Activated B cell treated with CpG ODN at 0.5 μM for 24 hours (primary cell): ENCODE data around the gene KIF1C. TPM values are rescaled to one million over a fixed set of nuclear protein-coding genes. Genes with fewer than 3 reads are reported as not detected.

ENCODE experiments used
- ATAC-seq: fragments of 200-7000 bp; cut with Tn5 transposase; one replicate; pipeline ENCODE4 v1.10.0; 2021; ENCODE audit warnings: low read depth, mild to moderate bottlenecking, moderate library complexity
- CTCF ChIA-PET: fragments of 350-600 bp; sonication (Branson Sonifier 250); formaldehyde crosslinking; loops from one replicate; lab custom pipeline; 2021; ENCODE audit warnings: antibody characterized with exemption; lab: Charles Lee
- POLR2A ChIA-PET: fragments of 350-600 bp; sonication (Branson Sonifier 250); formaldehyde crosslinking; loops from one replicate; lab custom pipeline; 2021; ENCODE audit warnings: antibody characterized with exemption; lab: Charles Lee
- DNase-seq: peaks from one replicate; pipeline ENCODE4 v3.0.0; 2022
- H3K27ac Mint-ChIP-seq: one replicate; pipeline ENCODE4 v1.8.0; 2020; ENCODE audit warnings: mixed read lengths
- H3K27me3 Mint-ChIP-seq: one replicate; pipeline ENCODE4 v1.8.0; 2021; ENCODE audit warnings: mixed read lengths
- H3K36me3 Mint-ChIP-seq: one replicate; pipeline ENCODE4 v1.8.0; 2021; ENCODE audit warnings: low read depth, mixed read lengths
- H3K4me1 Mint-ChIP-seq: one replicate; pipeline ENCODE4 v1.8.0; 2021; ENCODE audit warnings: mixed read lengths
- H3K4me3 Mint-ChIP-seq: one replicate; pipeline ENCODE4 v1.8.0; 2020; ENCODE audit warnings: mild to moderate bottlenecking, mixed read lengths
- H3K9me3 Mint-ChIP-seq: one replicate; pipeline ENCODE4 v1.8.0; 2020; ENCODE audit warnings: mixed read lengths
- intact Hi-C: fragments of 100-400 bp; cut with micrococcal nuclease; formaldehyde crosslinking; loops from one replicate; pipeline ENCODE4 v1.15.1; 2024
- total RNA-seq: library from RNA; stranded (reverse); gene quantifications from 2 replicates; pipeline ENCODE4 v1.2.3, GENCODE V29; 2022
- TF ChIP-seq, protein P1 (sequence below): fragments of 200-600 bp; IDR thresholded peaks from one replicate; pipeline ENCODE4 v1.8.0; 2022; ENCODE audit warnings: antibody characterized with exemption, mild to moderate bottlenecking

Gene KIF1C
- total RNA-seq, 1 donor from 2014 or later = 62.6 TPM

DNA sequence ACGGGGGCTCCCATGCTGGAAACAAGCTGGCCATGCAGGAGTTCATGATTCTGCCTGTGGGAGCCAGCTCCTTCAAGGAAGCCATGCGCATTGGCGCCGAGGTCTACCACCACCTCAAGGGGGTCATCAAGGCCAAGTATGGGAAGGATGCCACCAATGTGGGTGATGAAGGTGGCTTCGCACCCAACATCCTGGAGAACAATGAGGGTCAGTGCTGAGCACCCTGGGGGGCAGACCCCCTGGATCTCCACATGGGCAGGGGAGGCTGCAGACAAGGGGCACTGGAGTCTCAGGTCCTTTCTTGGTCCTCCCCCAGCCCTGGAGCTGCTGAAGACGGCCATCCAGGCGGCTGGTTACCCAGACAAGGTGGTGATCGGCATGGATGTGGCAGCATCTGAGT lies 42.7 kb upstream of the KIF1C start:
- Mint-ChIP-seq H3K4me3 (no peak overlapping the region), H3K36me3 (peaks cover 22% of the 10 kb centered on the region), H3K9me3 (no peaks in the 10 kb centered on the region), H3K27me3 (no peaks in the 10 kb centered on the region), H3K27ac (no peak overlapping the region), H3K4me1 (peaks cover 12% of the 10 kb centered on the region)
- intact Hi-C loops = no loop called here
- DNase-seq (no peak), ATAC-seq (no peak)
- TF ChIP-seq, protein P1, sequence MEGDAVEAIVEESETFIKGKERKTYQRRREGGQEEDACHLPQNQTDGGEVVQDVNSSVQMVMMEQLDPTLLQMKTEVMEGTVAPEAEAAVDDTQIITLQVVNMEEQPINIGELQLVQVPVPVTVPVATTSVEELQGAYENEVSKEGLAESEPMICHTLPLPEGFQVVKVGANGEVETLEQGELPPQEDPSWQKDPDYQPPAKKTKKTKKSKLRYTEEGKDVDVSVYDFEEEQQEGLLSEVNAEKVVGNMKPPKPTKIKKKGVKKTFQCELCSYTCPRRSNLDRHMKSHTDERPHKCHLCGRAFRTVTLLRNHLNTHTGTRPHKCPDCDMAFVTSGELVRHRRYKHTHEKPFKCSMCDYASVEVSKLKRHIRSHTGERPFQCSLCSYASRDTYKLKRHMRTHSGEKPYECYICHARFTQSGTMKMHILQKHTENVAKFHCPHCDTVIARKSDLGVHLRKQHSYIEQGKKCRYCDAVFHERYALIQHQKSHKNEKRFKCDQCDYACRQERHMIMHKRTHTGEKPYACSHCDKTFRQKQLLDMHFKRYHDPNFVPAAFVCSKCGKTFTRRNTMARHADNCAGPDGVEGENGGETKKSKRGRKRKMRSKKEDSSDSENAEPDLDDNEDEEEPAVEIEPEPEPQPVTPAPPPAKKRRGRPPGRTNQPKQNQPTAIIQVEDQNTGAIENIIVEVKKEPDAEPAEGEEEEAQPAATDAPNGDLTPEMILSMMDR = no peak
- ChIA-PET POLR2A (interaction anchor here (0.8 to 1.5 kb wide), 4 partner anchors 10 to 46 kb away, joined by 3 to 6 read pairs (median 4); partner anchors contain the start of genes RNF167, SLC25A11 and SPAG7), CTCF (no interaction called here)

DNA sequence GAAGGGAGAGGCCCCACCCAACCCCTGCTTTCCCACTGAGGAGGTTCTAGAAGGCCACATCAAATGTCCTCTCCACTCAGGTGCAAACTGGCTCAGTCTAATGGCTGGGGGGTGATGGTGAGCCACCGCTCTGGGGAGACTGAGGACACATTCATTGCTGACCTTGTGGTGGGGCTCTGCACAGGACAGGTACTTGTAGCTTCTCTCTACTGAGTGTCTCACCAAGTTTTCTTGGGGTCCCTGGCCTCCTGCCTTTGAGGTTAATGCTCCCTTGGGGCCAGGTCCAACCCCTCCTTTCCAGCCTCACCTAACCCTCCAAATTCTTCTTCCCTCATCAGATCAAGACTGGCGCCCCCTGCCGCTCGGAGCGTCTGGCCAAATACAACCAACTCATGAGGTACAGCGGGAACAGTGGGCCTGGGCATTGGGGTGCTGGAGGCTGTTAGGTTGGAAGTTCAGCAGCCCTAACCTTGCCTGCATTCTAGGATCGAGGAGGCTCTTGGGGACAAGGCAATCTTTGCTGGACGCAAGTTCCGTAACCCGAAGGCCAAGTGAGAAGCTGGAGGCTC lies 41.2 kb upstream of the KIF1C start:
- Mint-ChIP-seq H3K4me3 (no peak overlapping the region), H3K4me1 (no peaks in the 10 kb centered on the region), H3K27ac (no peak overlapping the region), H3K9me3 (no peaks in the 10 kb centered on the region), H3K36me3 (peaks cover 34% of the 10 kb centered on the region), H3K27me3 (no peaks in the 10 kb centered on the region)
- TF ChIP-seq, protein P1 = no peak
- ChIA-PET POLR2A (interaction anchor here (0.5 to 2.3 kb wide), 4 partner anchors 8 to 72 kb away, joined by 4 to 8 read pairs (median 5); partner anchors contain the start of genes PFN1, RNF167, SLC25A11 and SPAG7), CTCF (no interaction called here)
- no peak for ATAC-seq
- DNase-seq = no peak
- intact Hi-C loops = loop anchor here (1.0 kb wide), 1 partner anchor 47 kb away; no protein-coding TSS in a partner anchor

DNA sequence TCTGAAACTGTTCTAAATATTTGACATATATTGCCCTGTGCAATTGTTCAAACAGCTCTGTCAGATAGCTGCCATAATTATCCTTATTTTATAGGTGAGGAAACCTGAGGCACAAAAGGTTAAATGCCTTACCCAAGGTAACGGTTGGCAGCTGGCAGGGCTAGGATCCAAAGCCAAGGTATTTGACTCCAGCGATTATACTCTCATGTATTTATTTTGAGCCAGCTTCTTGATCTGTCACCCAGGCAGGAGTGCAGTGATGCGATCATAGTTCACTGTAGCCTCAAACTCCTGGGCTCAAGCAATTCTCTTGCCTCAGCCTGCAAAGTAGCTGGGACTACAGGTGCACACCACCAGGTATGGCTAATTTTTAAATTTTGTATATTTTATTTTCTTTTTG lies 39.6 kb upstream of the KIF1C start:
- ATAC-seq = no peak
- POLR2A ChIA-PET = interaction anchor here (0.7 to 2.3 kb wide), 3 partner anchors 9 to 120 kb away, joined by 4 to 8 read pairs (median 6); partner anchors contain the start of genes PFN1, SPAG7 and ZFP3

DNA sequence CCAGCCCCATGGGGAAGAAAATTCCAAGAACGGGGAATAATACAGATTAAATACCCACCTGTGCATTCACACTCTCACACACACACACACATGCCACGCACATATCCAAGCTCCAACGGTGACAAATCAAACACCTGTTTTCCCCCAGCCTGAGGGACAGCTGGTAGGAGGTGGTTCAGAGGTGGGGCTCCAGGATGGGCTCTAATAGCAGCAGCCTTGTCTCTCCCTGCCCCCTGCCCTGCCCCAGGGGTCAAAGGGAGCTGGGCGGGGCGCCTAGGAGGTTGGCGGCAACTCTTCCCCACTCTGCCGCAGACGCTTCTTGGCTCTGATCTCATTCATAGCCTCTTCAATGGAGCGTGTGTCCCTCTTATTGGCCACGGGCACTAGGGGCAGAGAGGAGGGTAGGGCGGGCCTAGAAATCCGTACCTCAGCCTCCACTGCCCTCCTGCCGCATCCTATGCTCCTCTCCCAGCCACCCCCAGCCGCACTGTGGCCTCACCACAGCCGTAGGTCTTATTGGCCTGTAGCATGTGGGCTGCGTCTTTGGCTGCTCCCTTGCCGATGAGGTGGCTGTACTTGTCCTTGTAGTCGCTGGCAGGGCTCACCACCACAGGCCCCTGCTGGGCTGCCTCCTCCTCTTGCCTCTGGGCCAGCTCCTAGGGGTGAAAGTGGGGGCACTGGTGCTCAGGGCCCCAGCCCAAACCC lies 38.3 kb upstream of the KIF1C start:
- ATAC-seq (no peak), DNase-seq (no peak)
- H3K9me3 Mint-ChIP-seq = no peaks in the 10 kb centered on the region
- intact Hi-C loops = no loop called here
- H3K27ac Mint-ChIP-seq = no peak overlapping the region
- TF ChIP-seq, protein P1 = no peak
- no peak overlapping the region for H3K4me3 Mint-ChIP-seq
- no peaks in the 10 kb centered on the region for H3K4me1 Mint-ChIP-seq
- CTCF ChIA-PET = no interaction called here
- H3K27me3 Mint-ChIP-seq = no peaks in the 10 kb centered on the region
- POLR2A ChIA-PET = interaction anchor here (1.2 kb wide), 1 partner anchor 19 kb away, joined by 3 read pairs; the partner anchor contains the start of genes RNF167 and SLC25A11
- peaks cover 39% of the 10 kb centered on the region for H3K36me3 Mint-ChIP-seq

More for the DNA sequence above, 39.6 kb upstream of the KIF1C start:
- no peak overlapping the region for H3K27ac Mint-ChIP-seq
- H3K4me3 Mint-ChIP-seq = no peak overlapping the region
- H3K27me3 Mint-ChIP-seq = no peaks in the 10 kb centered on the region
- CTCF ChIA-PET = interaction anchor here (1.4 kb wide), 1 partner anchor 49 kb away, joined by 4 read pairs; no protein-coding TSS in a partner anchor
- no peaks in the 10 kb centered on the region for H3K4me1 Mint-ChIP-seq
- no peaks in the 10 kb centered on the region for H3K9me3 Mint-ChIP-seq
- intact Hi-C loops = no loop called here
- peaks cover 37% of the 10 kb centered on the region for H3K36me3 Mint-ChIP-seq
- TF ChIP-seq, protein P1 = no peak
- DNase-seq = no peak
